Stimulated activated CD8-positive, alpha-beta memory T cell treated with anti-CD3 and anti-CD28 coated beads, Interleukin-7, amount 100 ng/mL, for 1 hour (primary cell): ENCODE data around the gene CHRNB1.

Source experiments
- DNase-seq, 2 donors: peaks; one replicate each; pipeline ENCODE4 v3.0.0-alpha.2; 2020; ENCODE audit warnings: low read depth in 2 of 2

CHRNB1 gene

DNA sequence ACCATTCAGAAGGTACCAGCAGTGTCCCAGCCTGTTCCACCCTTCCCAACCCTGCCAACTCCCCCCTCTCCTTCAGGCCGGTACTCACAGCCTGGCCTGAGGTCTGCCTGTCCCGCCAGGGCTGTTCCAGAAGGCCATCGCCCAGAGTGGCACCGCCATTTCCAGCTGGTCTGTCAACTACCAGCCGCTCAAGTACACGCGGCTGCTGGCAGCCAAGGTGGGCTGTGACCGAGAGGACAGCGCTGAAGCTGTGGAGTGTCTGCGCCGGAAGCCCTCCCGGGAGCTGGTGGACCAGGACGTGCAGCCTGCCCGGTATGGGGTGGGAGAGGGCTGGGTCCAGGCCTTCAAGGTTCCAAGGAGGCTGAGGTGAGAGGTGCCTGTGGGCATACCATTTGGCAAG lies 30.0 kb upstream of the CHRNB1 start:
- DNase-seq: no peak

DNA sequence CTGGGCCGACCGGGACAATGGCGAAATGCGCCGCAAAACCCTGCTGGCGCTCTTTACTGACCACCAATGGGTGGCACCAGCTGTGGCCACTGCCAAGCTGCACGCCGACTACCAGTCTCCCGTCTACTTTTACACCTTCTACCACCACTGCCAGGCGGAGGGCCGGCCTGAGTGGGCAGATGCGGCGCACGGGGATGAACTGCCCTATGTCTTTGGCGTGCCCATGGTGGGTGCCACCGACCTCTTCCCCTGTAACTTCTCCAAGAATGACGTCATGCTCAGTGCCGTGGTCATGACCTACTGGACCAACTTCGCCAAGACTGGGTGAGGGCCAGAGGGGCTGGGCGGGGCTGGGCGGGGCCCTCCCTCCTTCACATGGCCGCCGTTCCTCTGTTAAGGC lies 29.1 kb upstream of the CHRNB1 start:
- DNase-seq: no peak

DNA sequence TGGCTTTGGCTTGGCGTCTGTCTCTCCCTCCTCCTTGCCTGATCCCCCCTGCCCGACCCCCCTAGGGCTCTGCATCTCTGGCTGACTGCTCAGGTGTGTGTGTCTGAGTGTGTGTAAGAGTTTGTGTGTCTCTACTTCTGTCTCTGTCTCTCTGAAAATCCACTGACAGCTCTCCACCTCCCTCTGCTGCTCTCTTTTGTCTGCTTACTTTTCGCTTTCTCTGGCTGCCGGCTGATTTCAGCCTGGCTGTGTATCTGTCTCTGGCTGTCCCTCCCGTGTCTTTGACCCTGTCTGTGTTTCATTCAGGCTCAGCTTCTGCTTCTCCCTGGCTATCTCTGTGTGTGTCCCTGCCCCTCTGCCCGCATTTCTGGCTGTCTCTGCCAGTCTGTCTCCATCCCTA lies 28.5 kb upstream of the CHRNB1 start:
- DNase-seq: no peak

DNA sequence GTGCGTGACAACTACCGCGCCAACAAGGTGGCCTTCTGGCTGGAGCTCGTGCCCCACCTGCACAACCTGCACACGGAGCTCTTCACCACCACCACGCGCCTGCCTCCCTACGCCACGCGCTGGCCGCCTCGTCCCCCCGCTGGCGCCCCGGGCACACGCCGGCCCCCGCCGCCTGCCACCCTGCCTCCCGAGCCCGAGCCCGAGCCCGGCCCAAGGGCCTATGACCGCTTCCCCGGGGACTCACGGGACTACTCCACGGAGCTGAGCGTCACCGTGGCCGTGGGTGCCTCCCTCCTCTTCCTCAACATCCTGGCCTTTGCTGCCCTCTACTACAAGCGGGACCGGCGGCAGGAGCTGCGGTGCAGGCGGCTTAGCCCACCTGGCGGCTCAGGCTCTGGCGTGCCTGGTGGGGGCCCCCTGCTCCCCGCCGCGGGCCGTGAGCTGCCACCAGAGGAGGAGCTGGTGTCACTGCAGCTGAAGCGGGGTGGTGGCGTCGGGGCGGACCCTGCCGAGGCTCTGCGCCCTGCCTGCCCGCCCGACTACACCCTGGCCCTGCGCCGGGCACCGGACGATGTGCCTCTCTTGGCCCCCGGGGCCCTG lies 27.7 kb upstream of the CHRNB1 start:
- DNase-seq: no peak

DNA sequence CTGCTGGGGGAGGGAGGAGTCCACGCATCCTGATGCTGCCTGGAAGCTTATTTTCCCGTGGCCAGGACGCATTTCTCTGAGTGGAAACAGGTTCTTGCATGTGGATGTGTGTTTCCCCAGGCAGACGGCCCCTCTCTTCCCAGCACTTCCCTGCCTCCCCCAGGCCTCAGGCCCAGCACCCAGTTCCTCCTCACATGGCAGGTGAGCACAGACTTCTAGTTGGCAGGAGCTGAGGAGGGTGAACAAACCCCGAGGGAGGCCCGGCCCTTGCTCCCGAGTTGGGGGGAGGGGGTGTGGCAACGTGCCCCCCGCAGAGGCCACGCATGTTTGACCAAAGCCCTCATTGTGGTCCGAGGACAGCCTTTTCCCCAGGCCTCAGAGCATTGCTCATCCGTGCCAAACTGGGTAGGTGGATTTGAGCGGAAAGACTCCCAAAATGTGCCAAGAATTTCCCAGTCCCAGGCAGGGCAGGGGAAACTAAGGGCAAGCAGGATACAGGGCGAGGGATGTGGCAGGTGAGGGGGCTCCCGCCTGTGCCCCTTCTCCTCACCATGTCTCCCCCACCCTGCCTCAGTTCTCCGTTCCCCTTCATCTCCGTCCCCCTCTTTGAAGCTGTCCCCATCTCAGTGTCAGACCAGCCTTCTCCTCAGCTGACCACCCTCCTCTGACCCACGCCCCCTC lies 26.2 kb upstream of the CHRNB1 start:
- DNase-seq: no peak

DNA sequence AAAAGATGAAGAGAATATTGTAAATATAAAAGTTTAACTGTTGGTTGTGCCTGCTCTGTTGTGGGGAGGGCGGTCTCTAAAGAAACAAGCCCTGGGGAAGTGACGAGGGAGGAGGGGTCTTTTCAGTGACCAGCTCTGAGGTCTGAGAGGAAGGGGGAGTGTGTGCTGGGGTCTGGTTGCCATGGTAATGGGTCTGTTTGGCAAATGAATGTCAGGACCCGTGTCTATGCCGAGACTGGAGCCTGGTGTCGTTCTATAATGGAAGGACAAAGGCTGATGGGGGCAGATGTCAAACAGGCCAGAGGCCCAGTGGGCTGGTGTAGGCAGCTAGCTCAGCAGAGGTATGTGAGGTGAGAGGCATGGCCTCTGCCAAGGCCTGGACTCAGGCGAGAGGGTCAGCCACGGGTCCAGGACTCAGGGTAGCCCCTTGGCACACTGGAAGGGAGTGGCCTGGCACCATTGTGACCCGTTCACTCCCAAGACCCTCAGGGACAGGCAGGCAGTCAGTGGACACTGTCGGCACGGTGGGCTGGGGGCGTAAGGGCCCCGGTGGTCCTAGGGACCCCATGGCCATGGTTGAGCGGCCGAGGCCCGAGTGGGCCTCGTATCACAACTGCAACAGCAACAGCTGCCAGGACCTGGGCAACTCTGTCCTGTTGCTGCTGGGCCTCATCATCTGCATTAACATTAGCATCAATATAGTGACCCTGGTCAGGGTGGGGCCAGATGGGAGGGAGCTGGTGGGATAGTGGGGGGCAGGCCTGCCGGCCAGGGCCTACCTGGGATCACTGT lies 24.8 kb upstream of the CHRNB1 start, which contains the start of gene SPEM1:
Gene SPEM1 (plus strand): TSS at position 506 of the 792 bp plus-strand sequence. CDS start 61 bp downstream, at position 567.
- no peak for DNase-seq

DNA sequence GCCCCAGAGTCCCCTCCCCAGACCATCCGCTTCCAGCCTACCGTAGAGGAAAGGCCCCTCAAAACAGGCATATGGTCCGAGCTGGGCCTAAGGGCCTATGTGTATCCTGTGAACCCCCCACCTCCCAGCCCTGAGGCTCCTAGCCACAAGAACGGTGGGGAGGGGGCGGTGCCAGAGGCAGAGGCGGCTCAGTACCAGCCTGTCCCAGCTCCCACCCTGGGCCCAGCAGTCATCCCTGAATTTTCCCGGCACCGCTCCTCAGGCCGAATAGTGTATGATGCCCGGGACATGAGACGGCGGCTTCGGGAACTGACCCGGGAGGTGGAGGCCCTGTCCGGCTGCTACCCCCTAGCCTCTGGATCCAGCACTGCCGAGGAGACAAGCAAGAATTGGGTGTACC lies 23.7 kb upstream of the CHRNB1 start:
- DNase-seq: no peak

DNA sequence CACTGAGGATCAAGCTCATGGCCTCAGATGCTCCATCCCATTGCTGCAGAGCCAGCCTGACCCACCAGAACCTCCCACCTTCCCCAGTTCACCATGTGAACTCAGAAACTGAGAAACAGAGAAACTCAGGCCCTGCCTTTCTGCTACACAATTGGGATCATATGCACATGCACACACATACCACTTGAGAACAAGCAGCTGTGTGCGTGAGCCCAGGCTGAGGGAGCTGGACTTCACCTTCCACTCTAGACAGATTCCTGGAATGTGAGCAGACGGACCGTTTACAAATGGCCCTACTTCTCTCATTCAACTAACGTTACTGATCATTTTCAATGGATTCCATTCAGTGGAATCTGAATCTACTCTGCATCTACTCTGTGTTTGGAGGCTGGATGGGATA lies 21.2 kb upstream of the CHRNB1 start:
- no peak for DNase-seq

DNA sequence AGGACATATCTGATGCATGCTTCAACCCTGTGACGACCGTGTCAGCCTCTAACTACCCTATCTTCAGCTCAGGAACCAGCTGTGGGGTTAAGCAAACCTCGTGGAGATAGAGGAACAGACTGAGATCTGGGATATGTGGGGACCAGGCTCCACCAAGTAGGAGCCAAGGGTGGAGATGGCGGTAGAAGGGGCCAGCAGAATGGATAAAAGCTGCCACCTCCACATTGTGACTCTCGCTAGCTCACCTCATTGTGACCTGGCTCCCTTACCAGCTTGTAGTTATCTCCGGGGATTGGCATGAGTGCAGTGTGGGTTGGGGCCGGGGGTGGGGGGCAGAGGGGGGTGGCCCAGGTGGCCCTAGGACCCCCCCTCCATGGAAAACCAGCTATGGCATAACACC lies 19.5 kb upstream of the CHRNB1 start, which contains the start of gene SPEM2:
Gene SPEM2 (plus strand): TSS at position 301 of the 400 bp plus-strand sequence. CDS start 73 bp downstream, at position 374.
- DNase-seq: no peak

DNA sequence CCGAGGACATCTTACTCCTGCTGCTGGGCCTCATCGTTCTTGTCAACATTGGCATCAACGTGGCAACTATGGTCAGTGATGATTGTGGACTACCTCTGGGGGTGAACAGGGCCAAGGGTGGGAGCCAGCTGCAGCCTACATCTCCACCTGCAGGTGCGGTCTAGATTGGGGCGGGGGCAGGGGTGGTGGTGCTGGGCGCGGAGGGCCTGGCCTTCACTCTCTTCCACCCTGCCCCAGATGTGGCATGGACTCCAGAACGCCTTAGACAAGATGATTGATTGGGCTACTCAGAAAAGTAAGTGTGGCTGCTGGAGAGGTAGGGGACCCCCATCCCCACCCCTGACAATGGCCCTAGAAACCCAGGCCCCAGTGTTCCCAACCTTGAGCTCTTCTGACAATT lies 19.1 kb upstream of the CHRNB1 start:
- DNase-seq: no peak

DNA sequence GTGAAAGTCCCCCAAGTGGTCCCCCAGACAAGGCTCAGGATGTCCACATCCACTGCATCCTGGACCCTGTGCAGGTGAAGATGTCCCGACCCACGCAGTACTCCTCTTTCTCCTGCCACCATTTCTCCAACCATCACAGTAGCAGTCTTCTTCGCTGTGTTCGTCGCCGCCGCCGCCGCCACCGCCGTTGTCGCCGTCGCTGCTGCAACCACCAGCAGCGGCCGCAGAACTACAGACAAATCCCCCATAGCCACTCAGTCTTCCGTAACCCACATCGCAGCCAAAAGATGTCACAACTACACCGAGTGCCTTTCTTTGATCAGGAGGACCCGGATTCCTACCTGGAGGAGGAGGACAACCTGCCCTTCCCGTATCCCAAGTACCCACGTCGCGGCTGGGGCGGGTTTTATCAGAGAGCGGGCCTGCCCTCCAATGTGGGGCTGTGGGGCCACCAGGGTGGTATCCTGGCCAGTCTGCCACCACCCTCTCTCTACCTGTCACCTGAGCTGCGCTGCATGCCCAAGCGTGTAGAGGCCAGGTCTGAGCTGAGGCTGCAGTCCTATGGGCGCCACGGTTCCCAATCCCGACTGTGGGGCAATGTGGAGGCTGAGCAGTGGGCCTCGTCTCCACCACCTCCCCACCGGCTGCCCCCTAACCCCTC lies 18.5 kb upstream of the CHRNB1 start:
- DNase-seq: no peak

DNA sequence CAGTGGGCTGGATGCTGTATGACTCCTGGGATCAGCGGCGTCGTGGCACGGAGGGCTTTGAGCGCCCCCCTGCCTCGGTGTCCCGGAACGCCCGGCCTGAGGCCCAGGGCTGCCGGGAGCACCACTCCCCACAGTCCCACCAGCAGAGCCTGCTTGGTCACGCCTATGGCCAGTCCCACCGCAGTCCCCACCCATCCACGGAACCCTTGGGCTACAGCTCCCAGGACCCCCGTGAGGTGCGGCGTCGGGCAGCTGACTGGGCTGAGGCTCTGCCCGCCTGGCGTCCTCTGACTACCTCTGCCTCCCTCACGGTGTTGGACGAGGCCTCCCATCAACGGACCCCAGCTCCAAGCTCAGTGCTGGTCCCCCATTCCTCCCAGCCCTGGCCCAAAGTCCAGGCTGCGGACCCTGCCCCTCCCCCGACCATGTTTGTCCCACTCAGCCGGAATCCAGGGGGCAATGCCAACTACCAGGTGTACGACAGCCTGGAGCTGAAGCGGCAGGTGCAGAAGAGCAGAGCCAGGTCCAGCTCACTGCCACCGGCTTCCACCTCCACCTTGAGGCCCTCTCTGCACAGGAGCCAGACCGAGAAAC lies 17.9 kb upstream of the CHRNB1 start:
- no peak for DNase-seq

DNA sequence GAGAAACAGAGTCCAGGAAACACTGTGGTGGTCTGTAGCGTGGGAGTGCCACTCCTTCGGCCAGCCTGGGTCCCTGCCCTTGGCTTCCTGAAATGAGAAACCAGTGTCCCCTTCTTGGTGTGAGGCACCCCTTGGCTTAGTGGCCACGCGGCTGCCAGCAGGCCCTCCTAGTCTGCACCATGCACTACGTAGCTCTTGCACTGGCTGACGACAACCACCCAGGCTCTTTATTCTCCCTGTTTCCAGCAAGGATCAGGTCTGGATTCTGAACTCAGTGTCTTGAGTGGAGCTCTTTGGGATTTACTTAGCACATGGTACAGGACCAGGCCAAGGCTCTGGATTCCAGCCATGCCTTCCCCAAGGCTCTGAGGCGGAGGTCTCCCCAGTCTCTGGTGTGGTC lies 17.3 kb upstream of the CHRNB1 start:
- no peak for DNase-seq

DNA sequence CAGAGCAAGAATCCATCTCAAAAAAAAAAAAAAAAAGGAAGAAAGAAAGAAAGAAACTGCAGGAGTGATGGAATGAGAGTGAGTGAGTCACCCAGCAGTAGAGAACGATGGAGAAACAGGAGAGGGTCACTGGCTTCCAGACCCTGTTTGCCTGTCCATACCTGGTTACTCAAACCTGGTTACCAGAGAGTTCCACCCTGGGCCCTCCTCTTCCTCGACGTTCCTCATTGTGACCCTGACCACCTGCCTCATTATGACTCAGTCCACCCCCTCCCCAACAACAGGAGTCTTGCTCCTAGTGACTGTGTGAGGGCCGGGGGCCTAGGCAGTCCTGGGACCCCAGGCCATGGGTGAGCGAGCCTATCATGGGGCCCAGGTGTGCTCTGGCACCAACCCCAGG lies 16.3 kb upstream of the CHRNB1 start, which contains the start of gene SPEM3:
Gene SPEM3 (plus strand): TSS at position 301 of the 400 bp plus-strand sequence. CDS start 46 bp downstream, at position 347.
- no peak for DNase-seq

DNA sequence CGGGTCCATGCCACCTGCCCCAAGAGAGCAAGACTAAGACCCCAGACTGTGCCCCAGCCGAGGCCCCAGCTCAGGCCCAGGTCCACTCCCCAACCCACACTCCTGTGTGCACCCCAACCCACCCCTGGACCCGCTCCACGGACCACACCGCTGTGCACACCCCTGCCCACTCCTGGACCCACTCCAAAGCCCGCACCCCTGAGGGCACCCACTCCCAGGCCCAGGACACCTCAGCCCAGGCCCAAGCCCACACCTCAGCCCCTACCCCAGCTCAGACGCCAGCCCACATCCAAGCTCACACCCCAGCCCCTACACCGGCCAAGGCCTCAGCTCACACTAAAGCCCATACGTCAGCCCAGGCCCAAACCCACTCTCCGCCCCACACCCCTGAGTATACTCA lies 15.1 kb upstream of the CHRNB1 start:
- DNase-seq: no peak

DNA sequence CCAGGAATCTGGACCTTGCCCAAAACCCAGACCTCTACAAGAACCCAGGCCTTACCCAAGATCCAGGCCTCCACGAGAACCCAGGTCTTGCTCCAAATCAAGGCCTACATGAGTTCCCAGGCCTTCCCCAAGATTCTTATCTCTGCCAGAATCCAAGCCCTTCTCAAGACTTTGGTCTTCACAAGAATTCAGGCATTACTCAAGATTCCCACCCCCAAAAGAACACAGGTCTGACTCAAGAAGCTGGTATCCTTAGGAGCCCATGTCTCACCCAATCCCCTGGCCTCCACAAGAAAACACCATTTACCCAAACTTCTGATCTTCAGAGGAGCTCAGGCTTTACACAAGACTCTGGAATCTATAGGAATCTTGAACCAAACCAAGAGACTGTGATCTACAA lies 13.6 kb upstream of the CHRNB1 start:
- no peak for DNase-seq

DNA sequence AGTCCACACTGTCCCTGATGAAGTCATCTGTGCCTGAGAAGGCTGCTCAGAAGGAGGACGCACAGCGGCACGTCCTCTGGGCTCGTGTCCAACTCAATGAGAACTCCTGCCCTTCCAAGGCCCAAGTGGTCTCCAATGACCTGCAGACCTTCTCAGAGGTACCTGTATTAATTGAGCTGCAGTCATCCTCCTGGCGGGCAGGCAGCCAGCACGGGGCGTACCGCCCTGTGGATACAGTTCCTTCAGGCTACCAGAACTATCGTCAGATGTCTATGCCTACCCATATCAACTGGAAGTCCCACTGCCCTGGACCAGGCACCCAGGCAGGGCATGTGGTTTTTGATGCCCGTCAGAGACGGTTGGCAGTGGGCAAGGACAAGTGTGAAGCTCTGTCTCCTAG lies 12.6 kb upstream of the CHRNB1 start:
- no peak for DNase-seq

DNA sequence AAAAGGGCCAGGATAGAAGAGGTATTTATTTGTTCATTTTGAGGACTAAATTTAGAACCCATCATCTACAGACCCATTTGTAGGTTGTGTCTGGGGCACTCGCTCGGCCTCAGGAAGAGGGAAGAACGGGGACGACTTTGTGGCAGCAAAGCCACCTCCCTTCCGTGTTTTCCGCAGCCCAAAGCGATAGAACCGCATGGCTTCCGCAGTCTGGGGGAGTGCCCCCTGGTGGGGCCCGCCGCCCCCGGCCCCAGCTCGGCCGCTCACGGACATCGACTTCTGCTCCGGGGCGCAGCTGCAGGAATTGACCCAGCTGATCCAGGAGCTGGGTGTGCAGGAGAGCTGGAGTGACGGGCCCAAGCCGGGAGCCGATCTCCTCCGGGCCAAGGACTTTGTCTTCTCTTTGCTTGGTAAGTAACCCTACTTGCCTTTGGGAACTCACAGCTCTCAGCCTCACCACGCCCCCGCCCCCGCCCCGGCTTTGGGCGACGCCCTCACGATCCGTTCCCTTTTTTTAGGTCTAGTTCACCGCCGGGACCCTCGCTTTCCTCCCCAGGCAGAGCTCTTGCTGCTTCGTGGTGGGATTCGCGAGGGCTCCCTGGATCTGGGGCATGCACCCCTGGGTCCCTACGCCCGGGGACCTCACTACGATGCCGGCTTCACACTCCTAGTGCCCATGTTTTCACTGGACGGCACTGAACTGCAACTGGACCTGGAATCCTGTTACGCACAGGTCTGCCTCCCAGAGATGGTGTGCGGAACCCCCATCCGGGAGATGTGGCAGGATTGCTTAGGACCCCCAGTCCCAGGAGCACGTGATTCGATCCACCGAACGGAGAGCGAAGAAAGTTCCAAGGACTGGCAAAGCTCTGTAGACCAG lies 8.9 kb upstream of the CHRNB1 start:
- peak in 1 of 2 donors; percentile 20 for DNase-seq

DNA sequence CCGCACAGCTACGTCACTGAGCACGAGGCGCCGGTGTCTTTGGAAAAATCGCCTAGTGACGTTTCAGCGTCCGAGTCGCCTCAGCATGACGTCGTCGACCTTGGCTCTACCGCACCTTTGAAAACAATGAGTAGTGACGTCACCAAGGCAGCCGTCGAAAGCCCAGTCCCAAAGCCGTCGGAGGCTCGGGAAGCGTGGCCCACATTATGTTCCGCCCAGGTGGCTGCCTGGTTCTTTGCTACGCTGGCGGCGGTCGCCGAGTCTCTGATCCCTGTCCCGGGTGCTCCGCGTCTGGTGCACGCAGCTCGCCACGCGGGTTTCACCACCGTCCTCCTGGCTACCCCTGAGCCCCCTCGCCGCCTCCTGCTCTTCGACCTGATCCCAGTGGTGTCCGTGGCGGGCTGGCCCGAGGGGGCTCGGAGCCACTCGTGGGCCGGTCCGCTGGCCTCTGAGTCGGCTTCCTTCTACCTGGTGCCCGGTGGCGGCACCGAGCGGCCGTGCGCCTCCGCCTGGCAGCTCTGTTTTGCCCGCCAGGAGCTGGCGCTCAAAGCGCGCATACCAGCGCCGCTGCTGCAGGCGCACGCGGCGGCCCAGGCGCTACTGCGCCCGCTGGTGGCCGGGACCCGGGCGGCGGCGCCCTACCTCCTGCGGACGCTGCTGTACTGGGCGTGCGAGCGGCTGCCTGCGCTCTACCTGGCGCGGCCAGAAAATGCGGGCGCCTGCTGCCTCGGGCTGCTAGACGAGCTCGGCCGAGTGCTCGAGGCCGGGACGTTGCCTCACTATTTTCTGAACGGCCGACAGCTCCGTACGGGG lies 8.1 kb upstream of the CHRNB1 start:
- DNase-seq: peak; percentile 57 to 59

DNA sequence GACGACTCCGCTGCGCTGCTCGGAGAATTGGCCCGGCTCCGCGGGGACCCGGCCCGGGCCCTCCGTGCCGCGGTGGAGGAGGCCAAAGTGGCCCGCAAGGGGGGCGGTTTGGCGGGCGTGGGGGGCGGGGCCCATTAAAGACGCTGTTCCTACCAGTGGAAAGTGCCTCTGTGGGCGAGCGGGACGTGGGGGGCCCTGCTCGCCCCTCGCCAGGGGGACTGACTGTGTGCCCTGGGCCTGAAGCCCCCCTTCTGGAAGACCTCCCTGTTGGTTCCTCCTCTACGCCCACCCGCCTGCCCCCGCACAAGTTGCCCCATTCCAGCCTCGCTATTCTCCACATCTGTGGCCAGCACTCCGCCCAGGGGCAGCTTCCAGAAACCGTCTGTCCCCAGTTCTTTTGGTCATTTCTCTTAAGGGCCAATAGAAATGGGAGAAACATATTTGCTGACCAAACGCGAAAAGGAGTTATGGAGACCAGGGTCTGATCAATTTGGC lies 7.4 kb upstream of the CHRNB1 start:
- no peak for DNase-seq
